ENCODE data around the gene KXD1.

Gene KXD1

GRCh38 chr19:18618236-18618635, 60.6 kb downstream of the KXD1 start:
- no peak for DNase-seq

Measured in GF-D8 (cell line).